Measurements from ENCODE around the gene SCRT2.

SCRT2 gene

GRCh38 chr20:680638-681187 lies 5.1 kb upstream of the SCRT2 start:
- no peak for TF ChIP-seq CTCF (IDR thresholded peaks at IDR 0.05; ENCODE audit: low read depth, low read length)
- no peak overlapping the region for H3K4me3 ChIP-seq (ENCODE audit: low read depth, low read length)

- TF ChIP-seq CTCF (IDR thresholded peaks at IDR 0.05; ENCODE audit: low read depth, low read length), result no peak
- H3K4me3 ChIP-seq (ENCODE audit: low read depth, low read length), result no peak overlapping the region
These were observed 2.4 kb upstream of the SCRT2 start for GRCh38 chr20:677957-678356.

- no peak overlapping the region for H3K4me3 ChIP-seq (ENCODE audit: low read depth, low read length)
- no peak for TF ChIP-seq CTCF (IDR thresholded peaks at IDR 0.05; ENCODE audit: low read depth, low read length)
These were observed 1.4 kb upstream of the SCRT2 start for GRCh38 chr20:676967-677366.

- H3K4me3 ChIP-seq (ENCODE audit: low read depth, low read length), result no peak overlapping the region
- no peak for TF ChIP-seq CTCF (IDR thresholded peaks at IDR 0.05; ENCODE audit: low read depth, low read length)
These were observed 824 bp upstream of the SCRT2 start for GRCh38 chr20:676315-676937.

- H3K4me3 ChIP-seq (ENCODE audit: low read depth, low read length), result no peak overlapping the region
- TF ChIP-seq CTCF (IDR thresholded peaks at IDR 0.05; ENCODE audit: low read depth, low read length), result no peak
These were observed 559 bp downstream of the SCRT2 start for GRCh38 chr20:675033-675452.

GRCh38 chr20:673603-674001 lies 2.0 kb downstream of the SCRT2 start:
- H3K4me3 ChIP-seq (ENCODE audit: low read depth, low read length), result no peak overlapping the region
- TF ChIP-seq CTCF (IDR thresholded peaks at IDR 0.05; ENCODE audit: low read depth, low read length), result no peak

- TF ChIP-seq CTCF (IDR thresholded peaks at IDR 0.05; ENCODE audit: low read depth, low read length), result no peak
These were observed 2.5 kb downstream of the SCRT2 start for GRCh38 chr20:672963-673602.

More at GRCh38 chr20:672963-673602, 2.5 kb downstream of the SCRT2 start:
- H3K4me3 ChIP-seq (ENCODE audit: low read depth, low read length), result no peak overlapping the region

Measured in WI38 (cell line).